Measurements from ENCODE around the gene WT1.

WT1 gene

DNA sequence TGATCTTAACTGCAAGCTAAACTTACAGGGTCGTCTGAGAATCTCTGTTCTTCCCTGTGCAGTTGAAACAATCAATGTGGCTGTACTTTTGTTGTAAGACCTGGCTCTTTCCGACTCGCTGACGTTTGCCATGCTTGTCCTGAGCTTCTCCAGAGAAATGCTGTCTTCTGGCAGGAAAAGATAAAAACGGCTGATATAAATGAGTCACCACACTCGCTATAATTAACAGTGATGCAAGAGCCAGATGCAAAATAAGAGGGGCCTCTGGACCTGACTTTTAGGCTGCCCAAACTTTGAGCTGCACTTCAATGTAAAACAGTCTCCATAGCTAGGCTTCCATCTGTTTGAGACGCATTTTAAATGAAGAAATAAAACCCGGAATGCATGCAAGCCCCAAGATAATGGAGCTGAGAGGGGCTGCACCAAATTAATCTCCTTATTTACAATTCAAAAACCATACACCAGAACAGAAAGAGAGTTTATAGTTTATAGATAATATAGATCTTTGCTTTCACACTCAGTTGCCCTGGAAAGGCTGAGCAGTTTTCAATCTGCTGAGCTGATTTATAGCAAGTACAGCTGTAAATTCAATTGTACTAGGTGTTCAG lies 48.5 kb downstream of the WT1 start:
- peaks cover 73% of the 10 kb centered on the region for H3K4me1 ChIP-seq (ENCODE audit: insufficient read depth, low read length)
- H3K36me3 ChIP-seq (ENCODE audit: insufficient read depth, low read length), result peaks cover 67% of the 10 kb centered on the region
- no peaks in the 10 kb centered on the region for H4K20me1 ChIP-seq (ENCODE audit: insufficient read depth, low read length)
- no peaks in the 10 kb centered on the region; the same call in 1 of the 2 replicates for H3K79me2 ChIP-seq (ENCODE audit: insufficient read depth, low read length)
- H2AFZ ChIP-seq (ENCODE audit: low read depth, low read length), result no peak overlapping the region
- no peaks in the 10 kb centered on the region for H3K27me3 ChIP-seq (ENCODE audit: insufficient read depth, low read length, poor library complexity)
- TF ChIP-seq, protein P1, sequence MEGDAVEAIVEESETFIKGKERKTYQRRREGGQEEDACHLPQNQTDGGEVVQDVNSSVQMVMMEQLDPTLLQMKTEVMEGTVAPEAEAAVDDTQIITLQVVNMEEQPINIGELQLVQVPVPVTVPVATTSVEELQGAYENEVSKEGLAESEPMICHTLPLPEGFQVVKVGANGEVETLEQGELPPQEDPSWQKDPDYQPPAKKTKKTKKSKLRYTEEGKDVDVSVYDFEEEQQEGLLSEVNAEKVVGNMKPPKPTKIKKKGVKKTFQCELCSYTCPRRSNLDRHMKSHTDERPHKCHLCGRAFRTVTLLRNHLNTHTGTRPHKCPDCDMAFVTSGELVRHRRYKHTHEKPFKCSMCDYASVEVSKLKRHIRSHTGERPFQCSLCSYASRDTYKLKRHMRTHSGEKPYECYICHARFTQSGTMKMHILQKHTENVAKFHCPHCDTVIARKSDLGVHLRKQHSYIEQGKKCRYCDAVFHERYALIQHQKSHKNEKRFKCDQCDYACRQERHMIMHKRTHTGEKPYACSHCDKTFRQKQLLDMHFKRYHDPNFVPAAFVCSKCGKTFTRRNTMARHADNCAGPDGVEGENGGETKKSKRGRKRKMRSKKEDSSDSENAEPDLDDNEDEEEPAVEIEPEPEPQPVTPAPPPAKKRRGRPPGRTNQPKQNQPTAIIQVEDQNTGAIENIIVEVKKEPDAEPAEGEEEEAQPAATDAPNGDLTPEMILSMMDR (IDR thresholded peaks at IDR 0.05; ENCODE audit: borderline replicate concordance, extremely low read depth, low read length, poor library complexity, severe bottlenecking), result no peak
- TF ChIP-seq EZH2 (IDR thresholded peaks at IDR 0.05; ENCODE audit: borderline replicate concordance, low read depth, low read length, severe bottlenecking), result no peak
- DNase-seq, result no peak
- H3K9me3 ChIP-seq (ENCODE audit: insufficient read depth, low read length, severe bottlenecking), result no peaks in the 10 kb centered on the region
- H3K4me2 ChIP-seq (ENCODE audit: insufficient read depth, low read length), result no peak overlapping the region; the same call in 1 of the 2 replicates
- no peak overlapping the region for H3K4me3 ChIP-seq (ENCODE audit: low read depth in 1 of 2, low read length in 2 of 2)
- no peak for ATAC-seq (ENCODE audit: insufficient read depth, low read depth)
- H3K9ac ChIP-seq (ENCODE audit: low read depth, low read length), result no peak overlapping the region
- H3K27ac ChIP-seq (ENCODE audit: low read length), result peak overlapping the region; percentile 52

DNA sequence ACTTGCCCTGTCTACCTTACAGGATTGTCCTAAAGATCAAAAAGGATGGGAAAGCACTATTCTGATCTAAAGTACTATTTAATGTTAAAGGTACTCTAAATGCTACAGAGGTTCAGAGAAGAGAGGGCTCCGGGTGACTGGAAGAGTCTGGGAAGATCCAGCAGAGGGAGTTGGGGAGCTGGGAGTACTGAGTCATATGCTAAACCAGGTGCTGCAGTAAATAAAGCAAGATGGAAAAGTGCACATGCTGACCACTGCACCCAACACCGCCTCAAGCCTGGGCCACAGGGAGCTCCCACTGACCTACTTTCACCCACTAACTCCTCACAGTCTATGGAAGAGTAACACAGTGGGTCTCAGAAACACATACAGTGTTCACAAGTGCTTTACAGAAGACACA lies 49.3 kb downstream of the WT1 start:
- no peaks in the 10 kb centered on the region for H3K27me3 ChIP-seq (ENCODE audit: insufficient read depth, low read length, poor library complexity)
- TF ChIP-seq, protein P1 (IDR thresholded peaks at IDR 0.05; ENCODE audit: borderline replicate concordance, extremely low read depth, low read length, poor library complexity, severe bottlenecking), result peak; percentile 58
- TF ChIP-seq EZH2 (IDR thresholded peaks at IDR 0.05; ENCODE audit: borderline replicate concordance, low read depth, low read length, severe bottlenecking), result no peak
- DNase-seq (peak; percentile 47), ATAC-seq (ENCODE audit: insufficient read depth, low read depth) (peak; percentile 63)
- no peak overlapping the region for H3K4me2 ChIP-seq (ENCODE audit: insufficient read depth, low read length)
- no peaks in the 10 kb centered on the region for H4K20me1 ChIP-seq (ENCODE audit: insufficient read depth, low read length)
- H3K9me3 ChIP-seq (ENCODE audit: insufficient read depth, low read length, severe bottlenecking), result no peaks in the 10 kb centered on the region
- peaks cover 62% of the 10 kb centered on the region for H3K36me3 ChIP-seq (ENCODE audit: insufficient read depth, low read length)
- H2AFZ ChIP-seq (ENCODE audit: low read depth, low read length), result no peak overlapping the region
- H3K4me1 ChIP-seq (ENCODE audit: insufficient read depth, low read length), result peaks cover 65% of the 10 kb centered on the region
- no peak overlapping the region for H3K9ac ChIP-seq (ENCODE audit: low read depth, low read length)
- H3K27ac ChIP-seq (ENCODE audit: low read length), result peak overlapping the region; percentile 52
- H3K79me2 ChIP-seq (ENCODE audit: insufficient read depth, low read length), result no peaks in the 10 kb centered on the region; the same call in 1 of the 2 replicates
- H3K4me3 ChIP-seq (ENCODE audit: low read depth in 1 of 2, low read length in 2 of 2), result no peak overlapping the region

DNA sequence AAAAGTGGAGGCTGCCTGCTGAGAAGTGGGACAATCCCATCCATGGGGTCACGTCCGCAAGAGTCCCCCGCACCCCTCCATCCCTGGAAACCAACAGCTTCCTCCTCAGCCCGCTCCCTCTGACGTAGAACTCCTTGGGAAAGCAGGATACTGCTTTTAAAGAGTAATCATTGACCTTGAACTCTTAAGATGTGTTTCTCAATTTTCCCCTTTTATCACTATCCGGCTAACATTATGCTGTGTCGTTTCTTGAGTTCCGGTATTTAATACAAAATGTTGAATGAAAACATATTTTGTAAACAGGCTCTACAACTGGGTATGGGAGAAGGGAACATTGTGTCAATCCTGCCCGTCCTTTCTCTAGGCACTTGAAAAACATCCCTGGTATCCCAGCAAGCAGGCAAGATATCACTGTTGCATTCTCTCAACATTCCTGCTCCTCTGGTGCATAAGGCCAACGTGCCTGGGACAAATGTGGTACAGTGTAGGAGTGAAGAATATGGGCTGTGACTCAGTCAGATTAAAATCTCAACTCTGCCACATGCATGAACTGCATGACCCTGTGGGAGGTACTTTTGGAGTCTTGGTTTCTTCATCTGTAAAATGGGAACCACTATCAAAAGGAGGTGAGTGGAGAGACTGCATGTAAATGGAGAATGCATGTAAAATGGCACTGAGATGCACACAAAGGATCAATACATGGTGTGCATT lies 52.8 kb downstream of the WT1 start:
- no peak overlapping the region for H2AFZ ChIP-seq (ENCODE audit: low read depth, low read length)
- H3K4me2 ChIP-seq (ENCODE audit: insufficient read depth, low read length), result no peak overlapping the region
- no peaks in the 10 kb centered on the region for H3K79me2 ChIP-seq (ENCODE audit: insufficient read depth, low read length)
- no peak overlapping the region for H3K4me3 ChIP-seq (ENCODE audit: low read depth in 1 of 2, low read length in 2 of 2)
- peaks cover 28% of the 10 kb centered on the region for H3K36me3 ChIP-seq (ENCODE audit: insufficient read depth, low read length)
- no peak for TF ChIP-seq EZH2 (IDR thresholded peaks at IDR 0.05; ENCODE audit: borderline replicate concordance, low read depth, low read length, severe bottlenecking)
- TF ChIP-seq, protein P1 (IDR thresholded peaks at IDR 0.05; ENCODE audit: borderline replicate concordance, extremely low read depth, low read length, poor library complexity, severe bottlenecking), result no peak
- H3K27me3 ChIP-seq (ENCODE audit: insufficient read depth, low read length, poor library complexity), result no peaks in the 10 kb centered on the region
- ATAC-seq (ENCODE audit: insufficient read depth, low read depth) (no peak), DNase-seq (no peak)
- no peaks in the 10 kb centered on the region for H4K20me1 ChIP-seq (ENCODE audit: insufficient read depth, low read length)
- H3K4me1 ChIP-seq (ENCODE audit: insufficient read depth, low read length), result peaks cover 30% of the 10 kb centered on the region
- no peaks in the 10 kb centered on the region for H3K9me3 ChIP-seq (ENCODE audit: insufficient read depth, low read length, severe bottlenecking)
- H3K27ac ChIP-seq (ENCODE audit: low read length), result 0 out of 2 replicates have a peak overlapping the region, but pooled peaks have one; percentile 29
- H3K9ac ChIP-seq (ENCODE audit: low read depth, low read length), result no peak overlapping the region

Measured in DND-41 (cell line).